Parathyroid adenoma (tissue), 2 donors: Measurements from ENCODE around the gene ADGB.
"Not testable (repeated sequence)": the region's sequence is repeated elsewhere in the genome, so short reads cannot be mapped to it uniquely, and the experiment has no call there.

Experiments used
- H2AFZ ChIP-seq: fragments of 300-600 bp; sonication (generic); one replicate; pipeline ENCODE4 v1.7.0; 2017; ENCODE audit warnings: antibody characterized with exemption, mild to moderate bottlenecking
- H3K27ac ChIP-seq: fragments of 300-600 bp; sonication (generic); one replicate; pipeline ENCODE4 v1.7.0; 2017
- H3K27me3 ChIP-seq: fragments of 300-600 bp; sonication (generic); one replicate; pipeline ENCODE4 v1.7.0; 2017; ENCODE audit warnings: low read length; ENCODE audit not compliant: control insufficient read depth, insufficient read depth
- H3K36me3 ChIP-seq: fragments of 300-600 bp; sonication (generic); one replicate; pipeline ENCODE4 v1.7.0; 2017; ENCODE audit warnings: low read length; ENCODE audit not compliant: control insufficient read depth, insufficient read depth
- H3K4me1 ChIP-seq: fragments of 300-600 bp; sonication (generic); one replicate; pipeline ENCODE4 v1.7.0; 2017; ENCODE audit warnings: control low read depth
- H3K4me2 ChIP-seq: fragments of 300-600 bp; sonication (generic); one replicate; pipeline ENCODE4 v1.7.0; 2017; ENCODE audit warnings: low read length
- H3K4me3 ChIP-seq: fragments of 300-600 bp; sonication (generic); one replicate; pipeline ENCODE4 v1.7.0; 2017; ENCODE audit warnings: low read depth, low read length
- H3K79me2 ChIP-seq: fragments of 300-600 bp; sonication (generic); one replicate; pipeline ENCODE4 v1.7.0; 2017; ENCODE audit warnings: control low read depth
- H3K9ac ChIP-seq: fragments of 300-600 bp; sonication (generic); one replicate; pipeline ENCODE4 v1.7.0; 2017; ENCODE audit warnings: mild to moderate bottlenecking
- H3K9me3 ChIP-seq: fragments of 300-600 bp; sonication (generic); one replicate; pipeline ENCODE4 v1.7.0; 2017; ENCODE audit warnings: low read length; ENCODE audit not compliant: control insufficient read depth
- CTCF ChIP-seq: fragments of 300-600 bp; sonication (generic); IDR thresholded peaks from one replicate; pipeline ENCODE4 v1.7.0; 2017; ENCODE audit warnings: antibody characterized with exemption, mild to moderate bottlenecking
- donor health status: primary hyperparathyroidism.

The ADGB gene

GRCh38 chr6:146560607-146561006, 38.2 kb upstream of the ADGB start:
- Histone ChIP-seq H3K79me2 (no peaks in the 10 kb centered on the region), H2AFZ (no peak overlapping the region), H3K9ac (no peak overlapping the region), H3K4me2 (no peak overlapping the region), H3K9me3 (no peaks in the 10 kb centered on the region), H3K4me3 (no peak overlapping the region), H3K4me1 (no peaks in the 10 kb centered on the region), H3K36me3 (no peaks in the 10 kb centered on the region), H3K27me3 (no peaks in the 10 kb centered on the region), H3K27ac (no peak overlapping the region)
- no peak for TF ChIP-seq CTCF

GRCh38 chr6:146566661-146567060, 32.1 kb upstream of the ADGB start:
- H3K4me3 ChIP-seq, H3K4me2 ChIP-seq, H3K36me3 ChIP-seq, H3K27me3 ChIP-seq, H3K79me2 ChIP-seq, H3K4me1 ChIP-seq, H2AFZ ChIP-seq, H3K9ac ChIP-seq, H3K9me3 ChIP-seq, H3K27ac ChIP-seq: not testable (repeated sequence)

GRCh38 chr6:146568619-146569018, 30.2 kb upstream of the ADGB start:
- H3K9ac ChIP-seq, H2AFZ ChIP-seq, H3K79me2 ChIP-seq, H3K36me3 ChIP-seq, H3K27ac ChIP-seq, H3K9me3 ChIP-seq, H3K4me2 ChIP-seq, H3K27me3 ChIP-seq, H3K4me1 ChIP-seq, H3K4me3 ChIP-seq: not testable (repeated sequence)

- TF ChIP-seq CTCF = no peak
- H2AFZ ChIP-seq = no peak overlapping the region
- H3K4me3 ChIP-seq = no peak overlapping the region
- no peaks in the 10 kb centered on the region for H3K36me3 ChIP-seq
- H3K4me2 ChIP-seq = no peak overlapping the region
- H3K27ac ChIP-seq = no peak overlapping the region
- H3K9me3 ChIP-seq = peaks cover 2% of the 10 kb centered on the region
- no peaks in the 10 kb centered on the region for H3K27me3 ChIP-seq
- H3K4me1 ChIP-seq = no peaks in the 10 kb centered on the region
- no peaks in the 10 kb centered on the region for H3K79me2 ChIP-seq
- H3K9ac ChIP-seq = no peak overlapping the region
Measured at GRCh38 chr6:146574211-146574610, 24.6 kb upstream of the ADGB start.

- H3K9ac ChIP-seq = no peak overlapping the region
- no peaks in the 10 kb centered on the region for H3K4me1 ChIP-seq
- no peaks in the 10 kb centered on the region for H3K27me3 ChIP-seq
- no peak overlapping the region for H2AFZ ChIP-seq
- no peaks in the 10 kb centered on the region for H3K79me2 ChIP-seq
- H3K9me3 ChIP-seq = peaks cover 2% of the 10 kb centered on the region
- H3K36me3 ChIP-seq = no peaks in the 10 kb centered on the region
- no peak overlapping the region for H3K4me2 ChIP-seq
- no peak overlapping the region for H3K4me3 ChIP-seq
- no peak for TF ChIP-seq CTCF
- H3K27ac ChIP-seq = no peak overlapping the region
Measured at GRCh38 chr6:146578054-146578453, 20.7 kb upstream of the ADGB start.

- Histone ChIP-seq H3K9ac (no peak overlapping the region), H3K27ac (no peak overlapping the region), H3K4me2 (no peak overlapping the region), H3K4me1 (no peaks in the 10 kb centered on the region), H3K4me3 (no peak overlapping the region), H3K79me2 (no peaks in the 10 kb centered on the region), H3K36me3 (no peaks in the 10 kb centered on the region), H2AFZ (no peak overlapping the region), H3K9me3 (no peaks in the 10 kb centered on the region), H3K27me3 (no peaks in the 10 kb centered on the region)
- TF ChIP-seq CTCF = no peak
Measured at GRCh38 chr6:146581968-146582367, 16.8 kb upstream of the ADGB start.
